IMR-90 (cell line): Measurements from ENCODE around the gene EHBP1L1. TPM values are rescaled to one million over a fixed set of nuclear protein-coding genes. Genes with fewer than 3 reads are reported as not detected.

Experiments used
- ATAC-seq: fragments of 200-7000 bp; cut with Tn5 transposase; 2 replicates; pipeline ENCODE4 v1.9.1; 2020; ENCODE audit warnings: low read depth, mild to moderate bottlenecking, moderate library complexity
- BruUV-seq: library from RNA; stranded (reverse); fragments of 400-500 nt; replicated peaks from 2 replicates; lab custom pipeline; 2021; lab: Mats Ljungman, UMichigan
- CTCF ChIA-PET: fragments of 300-600 bp; formaldehyde crosslinking; extraction: SDS; loops from one replicate; lab custom pipeline; 2021; ENCODE audit warnings: antibody characterized with exemption; lab: Yijun Ruan, JAX
- POLR2A ChIA-PET: fragments of 300-600 bp; sonication (Branson Sonifier 250); formaldehyde crosslinking; loops from one replicate; lab custom pipeline; 2022; ENCODE audit warnings: antibody characterized with exemption; ENCODE audit not compliant: unreplicated experiment; lab: Charles Lee
- DNase-seq: peaks from one replicate; pipeline ENCODE4 v3.0.0; 2013
- H2AFZ ChIP-seq: replicated peaks from 2 replicates; pipeline ENCODE3; 2013; ENCODE audit warnings: low read length, mild to moderate bottlenecking; ENCODE audit not compliant: poor library complexity
- H2AK5ac ChIP-seq: 2 replicates; pipeline ENCODE4 v1.6.1; 2013; ENCODE audit warnings: low read depth, low read length, inconsistent platforms
- H2AK9ac ChIP-seq: replicated peaks from 2 replicates; pipeline ENCODE3; 2013; ENCODE audit warnings: mild to moderate bottlenecking, low read depth, low read length, moderate library complexity; ENCODE audit not compliant: poor library complexity
- H2BK120ac ChIP-seq: 2 replicates; pipeline ENCODE4 v1.6.1; 2013; ENCODE audit warnings: low read depth, low read length, inconsistent platforms
- H2BK15ac ChIP-seq: 3 replicates; pipeline ENCODE4 v1.6.1; 2013; ENCODE audit warnings: low read depth, low read length, inconsistent platforms
- H2BK20ac ChIP-seq: 2 replicates; pipeline ENCODE4 v1.6.1; 2013; ENCODE audit warnings: low read depth, mild to moderate bottlenecking, inconsistent platforms, low read length, moderate library complexity
- H2BK5ac ChIP-seq: 2 replicates; pipeline ENCODE4 v1.6.1; 2013; ENCODE audit warnings: mild to moderate bottlenecking, low read depth, low read length, inconsistent platforms; ENCODE audit not compliant: poor library complexity, severe bottlenecking
- H3K14ac ChIP-seq: replicated peaks from 2 replicates; pipeline ENCODE4 v1.6.1; 2013; ENCODE audit warnings: low read depth, low read length, inconsistent platforms
- H3K18ac ChIP-seq: 2 replicates; pipeline ENCODE4 v1.6.1; 2013; ENCODE audit warnings: low read depth, low read length, control low read depth
- H3K23ac ChIP-seq: 2 replicates; pipeline ENCODE4 v1.6.1; 2013; ENCODE audit warnings: low read depth, low read length, inconsistent platforms
- H3K27ac ChIP-seq: 2 replicates; pipeline ENCODE4 v1.5.1; 2013; ENCODE audit warnings: mild to moderate bottlenecking, control low read depth, low read length; ENCODE audit not compliant: insufficient read depth
- H3K27me3 ChIP-seq: 2 replicates; pipeline ENCODE4 v1.6.1; 2013; ENCODE audit warnings: low read length; ENCODE audit not compliant: control insufficient read depth, insufficient read depth
- H3K36me3 ChIP-seq: 2 replicates; pipeline ENCODE4 v1.6.1; 2013; ENCODE audit warnings: low read length, mixed read lengths; ENCODE audit not compliant: control insufficient read depth, insufficient read depth
- H3K4ac ChIP-seq: 2 replicates; pipeline ENCODE4 v1.6.1; 2013; ENCODE audit warnings: low read depth, low read length, inconsistent platforms
- H3K4me1 ChIP-seq: 2 replicates; pipeline ENCODE4 v1.6.1; 2013; ENCODE audit warnings: low read length, mixed read lengths; ENCODE audit not compliant: control insufficient read depth, insufficient read depth
- H3K4me2 ChIP-seq: 2 replicates; pipeline ENCODE4 v1.6.1; 2013; ENCODE audit warnings: low read depth, mild to moderate bottlenecking, control low read depth, low read length, moderate library complexity
- H3K4me3 ChIP-seq: 2 replicates; pipeline ENCODE4 v1.5.1; 2013; ENCODE audit warnings: low read depth, mild to moderate bottlenecking, control low read depth, low read length, moderate library complexity; ENCODE audit not compliant: insufficient read depth
- H3K56ac ChIP-seq: 2 replicates; pipeline ENCODE4 v1.6.1; 2013; ENCODE audit warnings: low read length, inconsistent platforms; ENCODE audit not compliant: insufficient read depth; ENCODE audit errors: extremely low read depth
- H3K79me1 ChIP-seq, 2 experiments: 2 replicates each; pipeline ENCODE4 v1.6.1; 2013; ENCODE audit warnings: low read length in 2 of 2, inconsistent platforms in 1 of 2, low read depth in 1 of 2
- H3K9ac ChIP-seq: 2 replicates; pipeline ENCODE4 v1.6.1; 2013; ENCODE audit warnings: low read depth, low read length, control low read depth
- H3K9me1 ChIP-seq: 2 replicates; pipeline ENCODE4 v1.6.1; 2013; ENCODE audit warnings: low read length, inconsistent platforms; ENCODE audit not compliant: insufficient read depth
- H3K9me3 ChIP-seq: 2 replicates; pipeline ENCODE4 v1.6.1; 2013; ENCODE audit warnings: low read length; ENCODE audit not compliant: control insufficient read depth, insufficient read depth
- H4K20me1 ChIP-seq: 2 replicates; pipeline ENCODE4 v1.6.1; 2013; ENCODE audit warnings: low read length, inconsistent platforms; ENCODE audit not compliant: insufficient read depth
- H4K5ac ChIP-seq: 2 replicates; pipeline ENCODE4 v1.6.1; 2013; ENCODE audit warnings: mild to moderate bottlenecking, low read depth, low read length, control low read depth
- H4K8ac ChIP-seq, 2 experiments: 2 replicates each; pipeline ENCODE4 v1.6.1; 2013; ENCODE audit warnings: low read depth in 2 of 2, low read length in 2 of 2, control low read depth in 1 of 2, inconsistent platforms in 1 of 2
- H4K91ac ChIP-seq: 2 replicates; pipeline ENCODE4 v1.6.1; 2013; ENCODE audit warnings: low read depth, low read length, inconsistent platforms; ENCODE audit not compliant: insufficient read depth
- BHLHE40 ChIP-seq: fragments of 150-350 bp; IDR thresholded peaks from 2 replicates; pipeline ENCODE4 v1.6.1; 2016; ENCODE audit warnings: mild to moderate bottlenecking, low read depth, low read length
- POLR2A ChIP-seq: IDR thresholded peaks from 2 replicates; pipeline ENCODE4 v1.6.1; 2012; ENCODE audit warnings: mild to moderate bottlenecking, low read depth, low read length
- WGBS, 2 experiments: methylation state at CpG; one replicate each; pipeline versions ENCODE4 v1.1.5 to v1.1.7; 2013; ENCODE audit warnings: missing lambda C conversion rate in 2 of 2; ENCODE audit not compliant: insufficient read length in 1 of 2; ENCODE audit errors: extremely low coverage in 2 of 2; 5-methylcytosine and 5-hydroxymethylcytosine counted together
- dilution Hi-C: fragments of 300-500 bp; cut with HindIII; formaldehyde crosslinking; loops from one replicate; pipeline ENCODE4 v1.14.3; 2018; ENCODE audit warnings: low sequenced_read_pairs; ENCODE audit not compliant: unreplicated experiment
- in situ Hi-C: fragments of 300-500 bp; cut with MboI; formaldehyde crosslinking; loops from 3 replicates; pipeline ENCODE4 v1.14.3; 2019; ENCODE audit warnings: low sequenced_read_pairs, inconsistent platforms, mixed read lengths
- intact Hi-C: fragments of 100-400 bp; cut with micrococcal nuclease; formaldehyde crosslinking; loops from 2 replicates; pipeline ENCODE4 v1.10.0; 2022
- polyA plus RNA-seq, 3 experiments: library from polyadenylated mRNA; depleted of rRNA; stranded (reverse); fragments of >200 nt; gene quantifications; 2 replicates each; pipeline ENCODE4 v1.2.3, GENCODE V29; 2012; ENCODE audit warnings: low replicate concordance in 1 of 3
- total RNA-seq: library from RNA; depleted of rRNA; stranded (reverse); fragments of >200 nt; gene quantifications from 2 replicates; pipeline ENCODE4 v1.2.3, GENCODE V29; 2012

Gene EHBP1L1
- total and polyA plus RNA-seq, 2 of the 4 experiments (the other 2 are of a cell fraction), result 10.0 to 27.4 TPM

GRCh38 chr11:65577756-65578109, 1.9 kb downstream of the EHBP1L1 start:
- Histone ChIP-seq H4K91ac (peak overlapping the region; percentile 27), H2AK5ac (peak overlapping the region; percentile 83), H3K14ac (peak overlapping the region; percentile 52; the same call in 1 of the 2 replicates), H2BK5ac (peak overlapping the region; percentile 40), H3K4ac (peak overlapping the region; percentile 75), H3K18ac (0 out of 2 replicates have a peak overlapping the region, but pooled peaks have one; percentile 17), H3K9me1 (peaks cover 8% of the 10 kb centered on the region), H4K8ac (peak overlapping the region in 1 of 2 experiments; percentile 38; a peak in 1 of 4 replicates), H3K36me3 (peaks cover 26% of the 10 kb centered on the region; the same call in 1 of the 2 replicates), H3K23ac (peak overlapping the region; percentile 50), H3K4me1 (peaks cover 29% of the 10 kb centered on the region), H4K20me1 (peaks cover 25% of the 10 kb centered on the region), H2BK15ac (no peak overlapping the region), H3K27me3 (no peaks in the 10 kb centered on the region), H3K9ac (peak overlapping the region; percentile 8; the same call in 1 of the 2 replicates), H3K79me1 (peaks cover 20 to 55% of the 10 kb centered on the region in 2 experiments; a peak in 3 of 4 replicates), H4K5ac (no peak overlapping the region), H2BK120ac (peak overlapping the region; percentile 11; the same call in 1 of the 2 replicates), H2AFZ (peak overlapping the region; percentile 70), H3K9me3 (no peaks in the 10 kb centered on the region), H3K27ac (peak overlapping the region; percentile 72), H3K4me2 (peak overlapping the region; percentile 69), H2AK9ac (peak overlapping the region; percentile 95), H2BK20ac (no peak overlapping the region), H3K4me3 (no peak overlapping the region), H3K56ac (no peak overlapping the region)
- ChIA-PET CTCF (no interaction called here), POLR2A (no interaction called here)
- ATAC-seq (no peak), DNase-seq (no peak)
- intact Hi-C loops (loop anchor here (2.0 kb wide), 1 partner anchor 13 kb away; no protein-coding TSS in a partner anchor), in situ Hi-C loops (no loop called here), dilution Hi-C loops (no loop called here)
- BruUV-seq, result no TSS peak
- 0% methylated on average over 1 of the region's 8 CpGs; no CpG with 5 or more reads in 1 of the 2 experiments for WGBS, 2 experiments
- TF ChIP-seq POLR2A, result peak; percentile 10; the same call in 1 of the 2 replicates
- no peak for TF ChIP-seq BHLHE40
